ENCODE measurements around the gene PAX5.

The PAX5 gene

GRCh38 chr9:36950389-36950788 is 83.7 kb downstream of the PAX5 start:
- DNase-seq, result no peak

GRCh38 chr9:36949466-36949865 is 84.6 kb downstream of the PAX5 start:
- DNase-seq, result no peak

- DNase-seq, result no peak
Observed at GRCh38 chr9:36948051-36948450, 86.0 kb downstream of the PAX5 start.

- no peak for DNase-seq
Observed at GRCh38 chr9:36946653-36947052, 87.4 kb downstream of the PAX5 start.

- no peak for DNase-seq
Observed at GRCh38 chr9:36945999-36946398, 88.1 kb downstream of the PAX5 start.

GRCh38 chr9:36942891-36943290 is 91.2 kb downstream of the PAX5 start:
- DNase-seq, result no peak

GRCh38 chr9:36941441-36941840 is 92.6 kb downstream of the PAX5 start:
- no peak for DNase-seq

GRCh38 chr9:36940881-36941280 is 93.2 kb downstream of the PAX5 start:
- DNase-seq, result no peak

GRCh38 chr9:36940500-36940853 is 93.6 kb downstream of the PAX5 start:
- DNase-seq, result no peak

GRCh38 chr9:36939655-36940499 is 94.2 kb downstream of the PAX5 start:
- DNase-seq, result no peak

GRCh38 chr9:36939214-36939613 is 94.9 kb downstream of the PAX5 start:
- DNase-seq, result no peak

- DNase-seq, result no peak
Observed at GRCh38 chr9:36938617-36939016, 95.5 kb downstream of the PAX5 start.

GRCh38 chr9:36937951-36938350 is 96.1 kb downstream of the PAX5 start:
- DNase-seq, result no peak

- DNase-seq, result no peak
Observed at GRCh38 chr9:36937346-36937745, 96.7 kb downstream of the PAX5 start.

- no peak for DNase-seq
Observed at GRCh38 chr9:36936498-36936831, 97.6 kb downstream of the PAX5 start.

GRCh38 chr9:36935768-36936497 is 98.1 kb downstream of the PAX5 start:
- DNase-seq, result no peak

GRCh38 chr9:36935332-36935731 is 98.7 kb downstream of the PAX5 start:
- no peak for DNase-seq

GRCh38 chr9:36934478-36935065 is 99.5 kb downstream of the PAX5 start:
- no peak for DNase-seq

- no peak for DNase-seq
Observed at GRCh38 chr9:36933676-36934215, 100.3 kb downstream of the PAX5 start.

- DNase-seq, result no peak
Observed at GRCh38 chr9:36932198-36932597, 101.9 kb downstream of the PAX5 start.

GRCh38 chr9:36930941-36931340 is 103.1 kb downstream of the PAX5 start:
- DNase-seq, result no peak

- DNase-seq, result no peak
Observed at GRCh38 chr9:36929350-36929675, 104.8 kb downstream of the PAX5 start.

GRCh38 chr9:36928670-36929349 is 105.3 kb downstream of the PAX5 start:
- no peak for DNase-seq
